K562 (cell line): ENCODE results near the gene C1orf174. TPM values are rescaled to one million over a fixed set of nuclear protein-coding genes. Genes with fewer than 3 reads are reported as not detected.

Experiments
- ARID4B ChIP-seq: sonication (generic); formaldehyde crosslinking; IDR thresholded peaks from 2 replicates; pipeline ENCODE4 v1.8.0; 2022; ENCODE audit warnings: mild to moderate bottlenecking, missing genetic modification reagents
- FOXM1 ChIP-seq, 2 experiments: fragments of 450-650 bp in 1 of 2; sonication (generic) in 1 of 2; formaldehyde crosslinking in 1 of 2; IDR thresholded peaks; 2 replicates each; pipeline versions ENCODE4 v1.6.1 to v1.9.0; 2017 to 2022; ENCODE audit warnings: low read depth in 2 of 2, mild to moderate bottlenecking in 2 of 2, missing genetic modification reagents in 1 of 2, moderate library complexity in 1 of 2
- HOXB6 ChIP-seq: fragments of 250-450 bp; sonication (Bioruptor Pico); IDR thresholded peaks from 2 replicates; pipeline ENCODE4 v1.5.1; 2022; ENCODE audit warnings: mild to moderate bottlenecking, borderline replicate concordance
- IRF1 ChIP-seq: sonication (generic); formaldehyde crosslinking; IDR thresholded peaks from 2 replicates; pipeline ENCODE4 v1.8.0; 2022; ENCODE audit warnings: missing genetic modification reagents, mild to moderate bottlenecking, borderline replicate concordance
- KLF16 ChIP-seq: IDR thresholded peaks from 2 replicates; pipeline ENCODE4 v1.6.1; 2016; ENCODE audit warnings: antibody characterized with exemption
- MNT ChIP-seq, 2 experiments: fragments of 450-650 bp; conservative IDR thresholded peaks; 2 replicates each; pipeline ENCODE4 v1.6.1; 2017; ENCODE audit warnings: mild to moderate bottlenecking in 2 of 2, moderate library complexity in 2 of 2
- TAF1 ChIP-seq: IDR thresholded peaks from 2 replicates; pipeline ENCODE4 v1.6.1; 2011; ENCODE audit warnings: mild to moderate bottlenecking, low read length, moderate library complexity; ENCODE audit not compliant: insufficient read depth, control insufficient read depth, severe bottlenecking; ENCODE audit errors: extremely low read depth
- polyA plus RNA-seq, 8 experiments: library from polyadenylated mRNA; depleted of rRNA in 4 of 8; stranded (reverse) in 5 of 8; unstranded in 3 of 8; fragments of >200 nt; fragmentation: Nextera tagmentation in 2 of 8; fragmentation: Illumina TruSeq in 1 of 8; extraction: Ambion mirVana in 2 of 8; extraction: Trizol in 1 of 8; gene quantifications; 2 replicates each; pipeline versions ENCODE4 v1.2.1 to v1.2.3, GENCODE V29; 2011 to 2014; ENCODE audit warnings: inconsistent platforms in 1 of 8, missing spikeins in 1 of 8
- total RNA-seq, 7 experiments: library from RNA; depleted of rRNA in 6 of 7; stranded (reverse); fragments of >200 nt in 6 of 7; fragmentation: Illumina TruSeq in 2 of 7; extraction: Trizol in 2 of 7; gene quantifications; 2 replicates each; pipeline versions ENCODE4 v1.2.1 to v1.2.3, GENCODE V29; 2011 to 2021; ENCODE audit warnings: low replicate concordance in 1 of 7
- TF ChIP-seq, protein P1 (sequence below): sonication (generic); formaldehyde crosslinking; IDR thresholded peaks from 2 replicates; pipeline ENCODE4 v1.4.0; 2020; ENCODE audit warnings: mild to moderate bottlenecking, missing genetic modification reagents
- TF ChIP-seq, protein P2 (sequence below): fragments of 250-450 bp; sonication (Bioruptor Pico); IDR thresholded peaks from 2 replicates; pipeline ENCODE4 v1.4.0; 2020

C1orf174 gene
- total and polyA plus RNA-seq, 9 of the 15 experiments (the other 6 are each of a cell fraction or from before 2014, with no cell fraction given), result 38.5 to 64.9 (median 45.4) TPM

DNA sequence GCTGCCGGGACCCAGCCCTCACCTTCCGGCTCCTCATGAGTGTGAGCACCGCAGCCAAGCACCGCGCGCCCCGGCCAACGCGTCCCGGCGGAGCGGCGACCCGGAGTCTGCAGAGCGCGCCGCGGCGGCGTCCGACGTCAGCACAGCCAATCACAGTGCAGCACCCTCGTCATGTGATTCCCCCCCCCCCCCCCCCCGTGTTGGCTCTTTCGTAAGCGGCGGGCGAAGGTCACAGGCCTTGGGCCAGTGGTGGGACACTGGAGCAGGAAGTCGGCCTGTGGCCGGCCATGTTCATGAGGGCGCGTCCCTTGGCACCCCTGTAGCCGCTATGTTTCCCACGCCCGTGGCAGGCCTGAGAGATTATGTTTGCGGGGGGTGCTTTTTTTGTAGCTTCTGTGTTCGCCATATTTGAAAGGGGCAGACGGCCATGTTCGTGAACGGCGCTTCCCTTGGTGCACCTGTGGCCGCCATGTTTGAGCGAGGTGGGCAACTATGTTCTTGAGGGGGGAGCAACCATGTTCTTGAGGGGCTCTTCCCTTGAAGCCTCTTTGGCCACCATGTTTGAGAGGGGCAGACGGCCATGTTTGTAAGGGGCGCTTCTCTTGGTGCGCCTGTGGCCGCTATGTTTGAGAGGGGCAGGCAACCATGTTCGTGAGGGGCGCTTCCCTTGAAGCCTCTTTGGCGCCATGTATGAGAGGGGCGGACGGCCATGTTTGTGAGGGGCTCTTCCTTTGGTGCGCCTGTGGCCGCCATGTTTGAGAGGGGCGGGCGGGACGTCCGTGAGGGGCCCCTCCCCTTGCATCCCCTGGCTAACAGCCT lies at the start of gene C1orf174 (continued):
- TF ChIP-seq ARID4B (CRISPR knock-in tag) (no peak; the same call in 1 of the 2 replicates), MNT (conservative IDR thresholded peaks at IDR 0.05) (peak; percentile 49 to 85; a peak in 3 of 4 replicates), HOXB6 (CRISPR knock-in tag) (no peak), IRF1 (CRISPR knock-in tag) (no peak; the same call in 1 of the 2 replicates), FOXM1 (IDR thresholded peaks at IDR 0.05; ENCODE audit: low read depth) (no peak), FOXM1 (CRISPR knock-in tag; IDR thresholded peaks at IDR 0.05; ENCODE audit: low read depth) (no peak), TAF1 (peak; percentile 68), KLF16 (no peak)
- TF ChIP-seq, protein P1, sequence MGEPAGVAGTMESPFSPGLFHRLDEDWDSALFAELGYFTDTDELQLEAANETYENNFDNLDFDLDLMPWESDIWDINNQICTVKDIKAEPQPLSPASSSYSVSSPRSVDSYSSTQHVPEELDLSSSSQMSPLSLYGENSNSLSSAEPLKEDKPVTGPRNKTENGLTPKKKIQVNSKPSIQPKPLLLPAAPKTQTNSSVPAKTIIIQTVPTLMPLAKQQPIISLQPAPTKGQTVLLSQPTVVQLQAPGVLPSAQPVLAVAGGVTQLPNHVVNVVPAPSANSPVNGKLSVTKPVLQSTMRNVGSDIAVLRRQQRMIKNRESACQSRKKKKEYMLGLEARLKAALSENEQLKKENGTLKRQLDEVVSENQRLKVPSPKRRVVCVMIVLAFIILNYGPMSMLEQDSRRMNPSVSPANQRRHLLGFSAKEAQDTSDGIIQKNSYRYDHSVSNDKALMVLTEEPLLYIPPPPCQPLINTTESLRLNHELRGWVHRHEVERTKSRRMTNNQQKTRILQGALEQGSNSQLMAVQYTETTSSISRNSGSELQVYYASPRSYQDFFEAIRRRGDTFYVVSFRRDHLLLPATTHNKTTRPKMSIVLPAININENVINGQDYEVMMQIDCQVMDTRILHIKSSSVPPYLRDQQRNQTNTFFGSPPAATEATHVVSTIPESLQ (CRISPR knock-in tag), result no peak
- TF ChIP-seq, protein P2, sequence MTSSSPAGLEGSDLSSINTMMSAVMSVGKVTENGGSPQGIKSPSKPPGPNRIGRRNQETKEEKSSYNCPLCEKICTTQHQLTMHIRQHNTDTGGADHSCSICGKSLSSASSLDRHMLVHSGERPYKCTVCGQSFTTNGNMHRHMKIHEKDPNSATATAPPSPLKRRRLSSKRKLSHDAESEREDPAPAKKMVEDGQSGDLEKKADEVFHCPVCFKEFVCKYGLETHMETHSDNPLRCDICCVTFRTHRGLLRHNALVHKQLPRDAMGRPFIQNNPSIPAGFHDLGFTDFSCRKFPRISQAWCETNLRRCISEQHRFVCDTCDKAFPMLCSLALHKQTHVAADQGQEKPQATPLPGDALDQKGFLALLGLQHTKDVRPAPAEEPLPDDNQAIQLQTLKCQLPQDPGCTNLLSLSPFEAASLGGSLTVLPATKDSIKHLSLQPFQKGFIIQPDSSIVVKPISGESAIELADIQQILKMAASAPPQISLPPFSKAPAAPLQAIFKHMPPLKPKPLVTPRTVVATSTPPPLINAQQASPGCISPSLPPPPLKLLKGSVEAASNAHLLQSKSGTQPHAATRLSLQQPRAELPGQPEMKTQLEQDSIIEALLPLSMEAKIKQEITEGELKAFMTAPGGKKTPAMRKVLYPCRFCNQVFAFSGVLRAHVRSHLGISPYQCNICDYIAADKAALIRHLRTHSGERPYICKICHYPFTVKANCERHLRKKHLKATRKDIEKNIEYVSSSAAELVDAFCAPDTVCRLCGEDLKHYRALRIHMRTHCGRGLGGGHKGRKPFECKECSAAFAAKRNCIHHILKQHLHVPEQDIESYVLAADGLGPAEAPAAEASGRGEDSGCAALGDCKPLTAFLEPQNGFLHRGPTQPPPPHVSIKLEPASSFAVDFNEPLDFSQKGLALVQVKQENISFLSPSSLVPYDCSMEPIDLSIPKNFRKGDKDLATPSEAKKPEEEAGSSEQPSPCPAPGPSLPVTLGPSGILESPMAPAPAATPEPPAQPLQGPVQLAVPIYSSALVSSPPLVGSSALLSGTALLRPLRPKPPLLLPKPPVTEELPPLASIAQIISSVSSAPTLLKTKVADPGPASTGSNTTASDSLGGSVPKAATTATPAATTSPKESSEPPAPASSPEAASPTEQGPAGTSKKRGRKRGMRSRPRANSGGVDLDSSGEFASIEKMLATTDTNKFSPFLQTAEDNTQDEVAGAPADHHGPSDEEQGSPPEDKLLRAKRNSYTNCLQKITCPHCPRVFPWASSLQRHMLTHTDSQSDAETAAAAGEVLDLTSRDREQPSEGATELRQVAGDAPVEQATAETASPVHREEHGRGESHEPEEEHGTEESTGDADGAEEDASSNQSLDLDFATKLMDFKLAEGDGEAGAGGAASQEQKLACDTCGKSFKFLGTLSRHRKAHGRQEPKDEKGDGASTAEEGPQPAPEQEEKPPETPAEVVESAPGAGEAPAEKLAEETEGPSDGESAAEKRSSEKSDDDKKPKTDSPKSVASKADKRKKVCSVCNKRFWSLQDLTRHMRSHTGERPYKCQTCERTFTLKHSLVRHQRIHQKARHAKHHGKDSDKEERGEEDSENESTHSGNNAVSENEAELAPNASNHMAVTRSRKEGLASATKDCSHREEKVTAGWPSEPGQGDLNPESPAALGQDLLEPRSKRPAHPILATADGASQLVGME (CRISPR knock-in tag), result no peak
